H1 (cell line): Measurements from ENCODE around the gene PNLIP. TPM values are rescaled to one million over a fixed set of nuclear protein-coding genes. Genes with fewer than 3 reads are reported as not detected.

Experiments
- CTBP2 ChIP-seq: IDR thresholded peaks from 2 replicates; pipeline ENCODE4 v1.7.0; 2011; ENCODE audit warnings: borderline replicate concordance, mild to moderate bottlenecking, moderate library complexity, mixed read lengths, low read length; ENCODE audit not compliant: insufficient read depth, insufficient read length
- FOSL1 ChIP-seq: IDR thresholded peaks from 2 replicates; pipeline ENCODE4 v1.6.1; 2011; ENCODE audit warnings: mild to moderate bottlenecking, low read depth, low read length, moderate library complexity; ENCODE audit not compliant: insufficient read depth
- HDAC2 ChIP-seq, 2 experiments: fragments of 300-600 bp in 1 of 2; sonication (generic) in 1 of 2; IDR thresholded peaks; 2 replicates each; pipeline ENCODE4 v1.6.1; 2011 to 2012; ENCODE audit warnings: low read depth in 2 of 2, low read length in 2 of 2, mild to moderate bottlenecking in 2 of 2, moderate library complexity in 2 of 2, borderline replicate concordance in 1 of 2, inconsistent platforms in 1 of 2
- HDAC6 ChIP-seq: IDR thresholded peaks from one replicate; pipeline ENCODE4 v1.7.1; 2012; ENCODE audit warnings: low read depth, mild to moderate bottlenecking, inconsistent platforms, low read length, moderate library complexity
- PHF8 ChIP-seq: fragments of 200-600 bp; sonication (generic); conservative IDR thresholded peaks from 2 replicates; pipeline ENCODE4 v1.7.1; 2012; ENCODE audit warnings: low read depth, mild to moderate bottlenecking, inconsistent platforms, low read length, moderate library complexity
- polyA plus RNA-seq, 7 experiments: library from polyadenylated mRNA; depleted of rRNA in 3 of 7; stranded (reverse) in 5 of 7; unstranded in 2 of 7; fragments of >200 nt in 5 of 7; fragments of 200-250 nt in 2 of 7; gene quantifications; 1 replicate in 5 of 7; 2 replicates in 1 of 7; 4 replicates in 1 of 7; pipeline versions ENCODE4 v1.2.1 to v1.2.3, GENCODE V29; 2011 to 2013; ENCODE audit warnings: missing spikeins in 2 of 7, mixed read lengths in 2 of 7
- total RNA-seq: library from RNA; stranded (reverse); fragmentation: NEBNext Ultra II Directional; extraction: Animal tissue kit (Norgen Biotek cat#: 25700); gene quantifications from 2 replicates; pipeline ENCODE4 v1.2.1, GENCODE V29; 2021
- TF ChIP-seq, protein P1 (sequence below): IDR thresholded peaks from 2 replicates; pipeline ENCODE4 v1.6.1; 2011; ENCODE audit warnings: low read length, improper control_type of control experiment

Gene PNLIP
- total and polyA plus RNA-seq, 2 of the 8 experiments (the other 6 are each of a cell fraction or from before 2014, with no cell fraction given): not detected

DNA sequence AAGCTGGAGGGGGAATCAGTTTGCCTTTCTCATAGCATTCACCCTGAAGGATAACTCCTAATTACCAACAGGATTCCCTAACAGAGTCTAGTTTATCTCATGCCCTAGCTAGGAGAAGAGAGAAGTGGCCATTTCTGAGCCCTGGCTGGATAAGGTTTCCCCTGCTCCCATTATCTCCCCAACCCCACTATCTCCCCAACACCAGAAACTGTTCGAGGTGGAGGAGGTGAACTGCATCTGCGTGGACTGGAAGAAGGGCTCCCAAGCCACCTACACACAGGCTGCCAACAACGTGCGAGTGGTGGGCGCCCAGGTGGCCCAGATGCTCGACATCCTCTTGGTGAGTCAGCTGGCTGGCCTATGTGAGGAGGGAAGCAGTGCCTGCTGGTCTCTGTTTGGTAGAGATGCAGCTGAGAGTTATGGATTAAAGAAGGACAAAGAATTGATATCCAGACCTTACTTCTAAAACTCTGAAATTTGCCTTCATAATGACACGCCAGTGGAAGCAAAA is 48.8 kb downstream of the PNLIP start (continued):
- TF ChIP-seq HDAC2 (IDR thresholded peaks at IDR 0.05; ENCODE audit: borderline replicate concordance in 1 of 2, low read depth in 2 of 2, low read length in 2 of 2): no peak
- no peak for TF ChIP-seq PHF8
- no peak for TF ChIP-seq HDAC6
- no peak for TF ChIP-seq CTBP2
- no peak for TF ChIP-seq FOSL1
- TF ChIP-seq, protein P1, sequence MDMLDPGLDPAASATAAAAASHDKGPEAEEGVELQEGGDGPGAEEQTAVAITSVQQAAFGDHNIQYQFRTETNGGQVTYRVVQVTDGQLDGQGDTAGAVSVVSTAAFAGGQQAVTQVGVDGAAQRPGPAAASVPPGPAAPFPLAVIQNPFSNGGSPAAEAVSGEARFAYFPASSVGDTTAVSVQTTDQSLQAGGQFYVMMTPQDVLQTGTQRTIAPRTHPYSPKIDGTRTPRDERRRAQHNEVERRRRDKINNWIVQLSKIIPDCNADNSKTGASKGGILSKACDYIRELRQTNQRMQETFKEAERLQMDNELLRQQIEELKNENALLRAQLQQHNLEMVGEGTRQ: no peak
